Activated CD8-positive, alpha-beta memory T cell treated with anti-CD3 and anti-CD28 coated beads for 4 hours (primary cell): ENCODE measurements around the gene BAG2.
A peak's percentile ranks its signal among the peaks of the same experiment; 100 is the strongest.

Source experiments
- DNase-seq, 2 donors: peaks; one replicate each; pipeline ENCODE4 v3.0.0-alpha.2; 2020; ENCODE audit warnings: low read depth in 2 of 2

Gene BAG2

GRCh38 chr6:57172136-57173055 lies at the start of gene BAG2:
TSS of gene BAG2 (plus strand) at chr6:57172326. CDS start at chr6:57172698, 372 bp downstream.
- peak; percentile 80 to 82 for DNase-seq

GRCh38 chr6:57123111-57123510 lies 49.0 kb upstream of the BAG2 start:
- DNase-seq, result no peak

GRCh38 chr6:57127763-57128162 lies 44.4 kb upstream of the BAG2 start:
- no peak for DNase-seq

GRCh38 chr6:57130661-57131177 lies 41.4 kb upstream of the BAG2 start:
- no peak for DNase-seq

- no peak for DNase-seq
These were observed 37.2 kb upstream of the BAG2 start for GRCh38 chr6:57134954-57135353.

GRCh38 chr6:57135885-57136284 lies 36.2 kb upstream of the BAG2 start:
- DNase-seq, result no peak

- no peak for DNase-seq
These were observed 34.8 kb upstream of the BAG2 start for GRCh38 chr6:57137350-57137749.

GRCh38 chr6:57138026-57138425 lies 34.1 kb upstream of the BAG2 start:
- DNase-seq, result no peak

GRCh38 chr6:57141451-57142177 lies 30.5 kb upstream of the BAG2 start:
- no peak for DNase-seq

GRCh38 chr6:57142178-57142525 lies 30.0 kb upstream of the BAG2 start:
- no peak for DNase-seq

- no peak for DNase-seq
These were observed 28.4 kb upstream of the BAG2 start for GRCh38 chr6:57143690-57144089.

- DNase-seq, result no peak
These were observed 24.7 kb upstream of the BAG2 start for GRCh38 chr6:57147401-57147800.

- no peak for DNase-seq
These were observed 23.9 kb upstream of the BAG2 start for GRCh38 chr6:57147955-57148858.

- no peak for DNase-seq
These were observed 13.5 kb upstream of the BAG2 start for GRCh38 chr6:57158658-57159057.

- DNase-seq, result no peak
These were observed 13.0 kb upstream of the BAG2 start for GRCh38 chr6:57159127-57159526.

- DNase-seq, result no peak
These were observed 10.1 kb upstream of the BAG2 start for GRCh38 chr6:57162028-57162427.

- DNase-seq, result no peak
These were observed 9.6 kb upstream of the BAG2 start for GRCh38 chr6:57162516-57162915.

- no peak for DNase-seq
These were observed 8.2 kb upstream of the BAG2 start for GRCh38 chr6:57163956-57164355.

GRCh38 chr6:57165080-57165479 lies 7.0 kb upstream of the BAG2 start:
- DNase-seq, result no peak

- DNase-seq, result no peak
These were observed 1.1 kb downstream of the BAG2 start for GRCh38 chr6:57173056-57173885.
